Choroid plexus epithelial cell (primary cell): Measurements from ENCODE around the gene IFFO2.

Experiments
- DNase-seq: peaks from one replicate; pipeline ENCODE4 v3.0.0-alpha.2; 2010; ENCODE audit warnings: low read depth
- H3K4me3 ChIP-seq: 2 replicates; pipeline ENCODE4 v1.5.1; 2011; ENCODE audit warnings: low read depth, mild to moderate bottlenecking, control low read depth, low read length, moderate library complexity
- TF ChIP-seq, protein P1 (sequence below): conservative IDR thresholded peaks from 2 replicates; pipeline ENCODE4 v1.5.1; 2011; ENCODE audit warnings: low read depth, mild to moderate bottlenecking, control low read depth, inconsistent platforms, low read length, moderate library complexity

Gene IFFO2

DNA sequence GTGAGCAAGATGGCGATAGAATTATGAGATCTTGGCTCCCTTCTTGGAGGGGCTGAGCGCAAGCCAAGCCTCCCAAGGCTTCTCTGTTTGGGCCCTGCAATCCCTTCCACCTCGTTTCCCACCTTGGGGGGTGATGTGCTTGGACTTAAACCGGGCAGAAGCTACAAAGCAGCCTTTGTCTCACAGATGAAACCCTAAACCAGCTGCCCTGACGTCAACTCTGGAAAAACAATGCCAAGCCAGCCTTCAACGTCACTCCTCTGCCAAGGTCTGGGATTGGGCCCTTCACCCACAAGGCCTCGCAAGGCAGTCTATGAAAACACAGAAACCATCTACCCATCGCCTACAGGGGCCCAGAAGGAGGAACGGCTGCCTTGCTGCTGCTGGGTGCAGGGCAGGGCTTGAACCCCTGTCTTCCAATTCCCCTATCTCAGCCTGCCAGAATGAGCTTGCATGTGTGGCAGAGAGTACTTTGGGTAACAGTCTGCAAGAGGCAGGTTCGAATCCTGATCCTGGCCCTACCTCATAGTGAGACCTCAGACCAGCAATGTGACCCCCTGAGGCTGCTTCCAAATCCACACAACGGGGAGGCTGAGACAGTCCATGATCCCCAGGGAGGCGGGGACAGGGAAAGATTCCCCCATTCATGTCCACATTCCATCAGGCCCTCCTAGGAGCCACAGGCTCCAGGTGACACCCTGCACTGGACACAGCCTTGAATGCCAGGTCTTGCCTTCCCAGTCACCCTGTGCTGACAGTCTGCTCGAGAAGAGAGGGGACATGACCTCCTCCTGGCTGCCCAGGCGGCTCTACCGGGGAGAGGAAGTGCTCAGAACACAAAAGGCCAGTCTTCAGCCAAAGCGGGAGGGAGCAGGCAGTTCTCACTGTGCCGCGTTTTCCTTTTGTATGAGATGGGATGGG lies 15.0 kb downstream of the IFFO2 start:
- no peak overlapping the region for H3K4me3 ChIP-seq
- TF ChIP-seq, protein P1, sequence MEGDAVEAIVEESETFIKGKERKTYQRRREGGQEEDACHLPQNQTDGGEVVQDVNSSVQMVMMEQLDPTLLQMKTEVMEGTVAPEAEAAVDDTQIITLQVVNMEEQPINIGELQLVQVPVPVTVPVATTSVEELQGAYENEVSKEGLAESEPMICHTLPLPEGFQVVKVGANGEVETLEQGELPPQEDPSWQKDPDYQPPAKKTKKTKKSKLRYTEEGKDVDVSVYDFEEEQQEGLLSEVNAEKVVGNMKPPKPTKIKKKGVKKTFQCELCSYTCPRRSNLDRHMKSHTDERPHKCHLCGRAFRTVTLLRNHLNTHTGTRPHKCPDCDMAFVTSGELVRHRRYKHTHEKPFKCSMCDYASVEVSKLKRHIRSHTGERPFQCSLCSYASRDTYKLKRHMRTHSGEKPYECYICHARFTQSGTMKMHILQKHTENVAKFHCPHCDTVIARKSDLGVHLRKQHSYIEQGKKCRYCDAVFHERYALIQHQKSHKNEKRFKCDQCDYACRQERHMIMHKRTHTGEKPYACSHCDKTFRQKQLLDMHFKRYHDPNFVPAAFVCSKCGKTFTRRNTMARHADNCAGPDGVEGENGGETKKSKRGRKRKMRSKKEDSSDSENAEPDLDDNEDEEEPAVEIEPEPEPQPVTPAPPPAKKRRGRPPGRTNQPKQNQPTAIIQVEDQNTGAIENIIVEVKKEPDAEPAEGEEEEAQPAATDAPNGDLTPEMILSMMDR: no peak
- DNase-seq: peak; percentile 47

DNA sequence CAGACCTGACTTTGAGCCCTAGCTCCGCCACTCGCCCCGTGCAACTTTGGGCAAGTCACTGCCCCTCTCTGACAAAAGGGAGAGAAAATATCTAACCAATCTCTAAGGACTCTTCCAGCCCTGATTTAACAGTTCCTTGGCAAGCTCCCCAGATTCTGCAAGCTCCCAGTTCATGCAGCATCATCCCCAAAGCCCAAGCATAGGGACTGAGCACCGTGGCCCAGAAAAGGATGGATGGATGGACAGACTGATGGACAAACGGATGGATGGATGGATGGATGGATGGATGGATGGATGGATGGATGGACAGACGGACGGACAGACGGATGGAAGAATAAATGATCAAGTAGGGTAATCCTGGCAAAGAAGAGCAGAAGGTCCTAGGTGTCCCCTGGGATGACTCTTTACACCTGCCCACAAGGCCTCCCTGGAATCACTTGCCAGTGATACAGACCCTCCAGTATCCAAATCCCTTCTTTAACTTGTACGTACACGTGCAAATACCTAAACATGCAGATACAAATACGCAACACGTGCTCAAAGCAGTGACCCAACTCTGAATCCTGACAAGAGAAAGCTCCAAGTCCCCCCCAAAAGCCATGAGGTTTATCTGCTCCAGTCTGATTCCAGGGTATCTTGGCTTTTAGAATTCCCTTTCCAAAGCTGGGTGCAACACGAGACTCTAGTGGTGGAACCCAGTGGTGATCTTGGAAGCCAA lies 16.0 kb downstream of the IFFO2 start:
- DNase-seq: no peak
- TF ChIP-seq, protein P1: no peak
- H3K4me3 ChIP-seq: no peak overlapping the region

DNA sequence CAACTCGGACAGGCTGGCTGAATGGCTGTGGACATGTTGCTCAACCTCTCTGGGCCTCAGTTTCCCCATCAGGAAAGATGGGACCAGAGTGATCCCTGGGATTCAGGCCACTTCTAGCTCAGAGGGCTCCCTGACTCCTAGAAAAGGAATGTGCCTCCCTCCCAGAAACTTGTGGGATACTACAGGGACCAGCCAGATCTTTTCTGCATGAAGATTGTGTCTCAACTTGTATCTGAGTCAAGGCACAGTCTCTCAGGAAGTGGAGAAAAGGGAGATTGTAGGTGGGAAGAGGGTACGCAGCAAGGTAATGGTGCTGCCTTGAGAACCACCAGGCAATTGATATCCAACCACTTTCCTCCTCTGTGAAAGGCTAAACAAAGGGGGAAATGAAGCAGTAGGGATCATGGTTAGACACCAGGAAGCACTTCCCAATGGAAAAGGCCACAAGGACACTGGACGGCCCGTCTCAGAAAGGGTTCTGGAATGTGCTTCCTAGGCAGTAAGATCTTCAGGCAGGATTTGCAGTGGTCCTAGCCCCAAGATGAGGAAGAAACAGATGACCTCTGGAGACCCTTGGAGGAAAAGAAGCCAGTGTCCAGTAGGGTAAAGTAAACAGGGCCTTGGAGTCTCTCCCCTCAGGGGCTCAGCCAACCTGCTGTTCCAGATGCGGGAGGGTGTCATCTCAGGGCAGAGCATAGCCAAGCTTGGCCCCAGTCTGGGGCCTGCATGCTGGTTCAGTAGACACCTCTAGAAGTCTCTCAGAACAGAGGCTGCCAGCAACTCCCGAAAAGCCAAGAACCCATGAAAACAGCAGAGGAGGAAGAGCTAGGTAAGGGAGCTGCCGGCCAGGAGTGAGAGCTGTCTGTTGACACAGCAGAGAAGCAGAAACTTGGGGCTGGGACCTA lies 16.8 kb downstream of the IFFO2 start:
- no peak overlapping the region for H3K4me3 ChIP-seq
- TF ChIP-seq, protein P1: no peak
- no peak for DNase-seq

DNA sequence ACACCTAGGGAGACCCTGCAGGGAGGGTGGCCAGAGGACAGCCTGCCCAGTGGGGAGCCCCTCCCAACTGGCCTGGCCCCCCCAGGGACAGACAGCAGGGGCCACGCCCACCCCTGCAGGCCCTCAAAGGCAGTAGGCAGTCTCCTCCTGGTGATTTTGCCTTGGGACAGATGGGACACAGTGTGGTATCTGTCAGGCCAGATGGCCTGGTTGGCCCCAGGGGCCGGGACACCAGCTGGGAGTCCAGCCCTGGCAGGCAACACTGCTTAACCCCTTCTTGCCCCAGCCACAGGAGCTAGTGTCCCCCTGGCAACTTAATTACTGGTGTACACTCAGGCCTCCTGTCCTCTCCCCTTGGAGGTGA lies 17.8 kb downstream of the IFFO2 start:
- no peak for DNase-seq
- TF ChIP-seq, protein P1: no peak
- H3K4me3 ChIP-seq: no peak overlapping the region

DNA sequence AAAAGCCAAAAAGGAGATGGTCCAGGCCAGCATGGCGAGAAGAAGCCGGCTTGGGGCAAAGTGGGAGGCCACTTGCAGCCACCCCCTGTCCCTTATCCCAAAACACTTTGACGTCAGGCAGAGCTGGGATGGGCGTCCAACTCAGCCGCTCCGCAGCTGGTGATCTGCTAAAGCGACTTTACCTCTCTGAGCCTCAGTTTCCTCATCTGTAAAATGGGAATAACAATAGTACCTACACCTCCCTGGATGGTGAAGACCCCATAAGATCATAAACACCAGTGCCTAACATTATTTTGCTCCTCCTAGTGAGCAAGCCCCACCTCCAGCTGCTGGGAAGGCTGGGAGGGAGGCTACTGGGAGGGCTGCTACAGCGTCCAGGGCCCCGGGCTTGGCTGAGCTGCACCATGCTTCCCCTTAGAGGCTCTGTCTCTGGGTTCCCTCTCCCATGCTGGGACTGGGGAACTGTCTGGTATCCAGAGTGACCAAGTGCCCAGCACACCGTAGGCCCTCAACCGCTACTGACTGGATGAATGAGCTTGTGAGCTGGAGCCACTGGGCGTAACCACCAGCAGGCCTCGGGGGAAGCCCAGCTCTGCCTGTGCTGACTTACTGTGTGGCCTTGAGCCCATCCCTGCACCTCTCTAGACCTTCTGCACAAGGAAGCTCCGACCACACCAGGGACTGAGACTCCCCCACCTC lies 18.3 kb downstream of the IFFO2 start:
- TF ChIP-seq, protein P1: no peak
- H3K4me3 ChIP-seq: no peak overlapping the region
- no peak for DNase-seq

DNA sequence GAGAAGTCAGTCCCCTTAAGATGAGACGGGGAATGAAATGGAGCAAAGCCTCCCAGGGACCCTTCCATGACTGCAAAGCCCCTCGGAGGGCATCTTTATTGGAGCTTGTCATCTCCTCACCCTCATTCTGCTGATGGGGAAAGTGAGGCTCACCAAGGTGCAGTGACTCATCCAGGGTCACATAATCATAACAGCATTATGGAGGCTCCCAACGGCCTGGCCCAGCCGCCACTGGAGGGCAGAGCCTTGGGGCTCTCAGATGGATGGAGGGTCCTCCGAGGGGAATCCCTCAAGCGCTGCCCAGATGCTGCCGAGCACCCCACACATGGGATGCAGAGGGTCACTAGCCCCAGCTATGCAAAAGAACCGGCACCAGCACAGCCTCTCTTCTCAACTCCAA lies 18.9 kb downstream of the IFFO2 start:
- TF ChIP-seq, protein P1: peak; percentile 8
- DNase-seq: no peak
- no peak overlapping the region for H3K4me3 ChIP-seq
